Activated CD4-positive, alpha-beta T cell treated with anti-CD3 and anti-CD28 coated beads for 36 hours (primary cell): ENCODE data around the gene PDE11A. TPM values are rescaled to one million over a fixed set of nuclear protein-coding genes. Genes with fewer than 3 reads are reported as not detected.

Experiments used
- ATAC-seq: fragments of 200-7000 bp; cut with Tn5 transposase; one replicate; pipeline ENCODE4 v1.10.0; 2021; ENCODE audit warnings: mild to moderate bottlenecking, moderate library complexity
- CTCF ChIA-PET: fragments of 350-600 bp; sonication (Branson Sonifier 250); formaldehyde crosslinking; loops from one replicate; lab custom pipeline; 2021; ENCODE audit warnings: antibody characterized with exemption; lab: Charles Lee
- POLR2A ChIA-PET: fragments of 350-600 bp; sonication (Branson Sonifier 250); formaldehyde crosslinking; loops from one replicate; lab custom pipeline; 2021; ENCODE audit warnings: antibody characterized with exemption, inconsistent platforms; lab: Charles Lee
- DNase-seq: peaks from one replicate; pipeline ENCODE4 v3.0.0-alpha.2; 2020
- H3K27ac Mint-ChIP-seq: one replicate; pipeline ENCODE4 v1.8.0; 2021; ENCODE audit warnings: mixed read lengths
- H3K27me3 Mint-ChIP-seq: one replicate; pipeline ENCODE4 v1.8.0; 2021; ENCODE audit warnings: mixed read lengths
- H3K36me3 Mint-ChIP-seq: one replicate; pipeline ENCODE4 v1.8.0; 2021; ENCODE audit warnings: low read depth, mixed read lengths
- H3K4me1 Mint-ChIP-seq: one replicate; pipeline ENCODE4 v1.8.0; 2021; ENCODE audit warnings: mixed read lengths
- H3K4me3 Mint-ChIP-seq: one replicate; pipeline ENCODE4 v1.8.0; 2021; ENCODE audit warnings: mild to moderate bottlenecking, moderate library complexity, mixed read lengths
- H3K9me3 Mint-ChIP-seq: one replicate; pipeline ENCODE4 v1.8.0; 2021; ENCODE audit warnings: low read depth, mixed read lengths
- intact Hi-C, 2 experiments: fragments of 100-400 bp; cut with DNase I in 1 of 2; cut with micrococcal nuclease in 1 of 2; formaldehyde crosslinking; loops; one replicate each; pipeline versions ENCODE4 v1.14.2 to v1.15.1; 2022 to 2024; cut with DNase I, micrococcal nuclease
- total RNA-seq, 2 experiments: library from RNA; stranded (reverse); gene quantifications; one replicate each; pipeline ENCODE4 v1.2.3, GENCODE V29; 2021

The PDE11A gene
- total RNA-seq, 2 experiments from 2014 or later, result 0.12 TPM; not detected in 1

DNA sequence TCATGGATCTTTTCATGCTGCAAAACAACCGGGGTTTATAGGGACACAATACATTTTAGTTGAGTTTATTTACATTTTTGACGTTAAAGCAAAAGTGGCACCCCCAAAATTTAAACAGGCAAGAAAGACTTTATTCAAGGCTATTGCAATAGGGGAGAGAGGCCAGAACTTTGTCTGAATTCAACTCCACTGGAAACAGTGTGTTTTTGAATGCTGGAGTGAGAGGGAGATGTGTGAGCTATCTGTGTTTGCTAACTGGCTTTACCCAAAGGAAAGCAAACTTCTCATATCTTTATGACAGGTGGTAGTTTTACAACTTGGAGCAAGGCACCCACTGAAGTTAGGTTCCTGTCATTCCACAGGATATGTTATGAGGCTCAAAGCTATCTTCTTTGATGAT lies 472.6 kb downstream of the PDE11A start:
- CTCF ChIA-PET, result no interaction called here
- no peaks in the 10 kb centered on the region for H3K4me1 Mint-ChIP-seq
- H3K9me3 Mint-ChIP-seq, result no peaks in the 10 kb centered on the region
- H3K27ac Mint-ChIP-seq, result no peak overlapping the region
- H3K27me3 Mint-ChIP-seq, result peaks cover 2% of the 10 kb centered on the region
- H3K4me3 Mint-ChIP-seq, result no peak overlapping the region
- DNase-seq (no peak), ATAC-seq (no peak)
- POLR2A ChIA-PET, result interaction anchor here (0.6 kb wide), 1 partner anchor 208 kb away, joined by 3 read pairs; the partner anchor contains the start of gene AGPS
- H3K36me3 Mint-ChIP-seq, result no peaks in the 10 kb centered on the region
- intact Hi-C loops, result no loop called here

DNA sequence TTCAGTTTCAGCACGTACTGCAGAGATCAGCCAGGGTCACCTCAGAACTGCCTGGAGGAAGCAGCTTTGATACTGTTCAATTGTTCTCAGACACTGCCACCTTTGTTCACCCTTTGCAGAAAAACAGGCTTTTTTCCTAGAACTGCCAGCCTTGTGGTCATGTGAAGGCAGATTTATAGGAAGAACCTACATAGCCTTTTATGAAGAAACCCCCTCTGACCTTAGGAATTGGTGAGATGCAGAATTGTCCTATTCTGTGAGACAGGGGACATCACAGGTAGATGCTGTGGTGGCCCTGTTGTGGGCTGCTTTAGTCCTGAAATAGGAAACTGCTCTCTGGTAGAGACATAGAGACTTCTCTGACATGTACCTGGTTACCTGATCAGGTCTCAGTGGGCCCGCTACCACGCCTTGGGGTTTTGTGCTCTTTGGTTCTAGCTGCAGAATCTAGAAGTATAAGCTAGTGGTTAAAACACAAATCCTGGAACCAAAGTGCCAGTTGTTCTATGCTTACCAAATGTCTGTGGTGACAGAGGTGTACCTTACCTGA lies 473.4 kb downstream of the PDE11A start:
- intact Hi-C loops, result no loop called here
- no peaks in the 10 kb centered on the region for H3K36me3 Mint-ChIP-seq
- H3K27me3 Mint-ChIP-seq, result peaks cover 2% of the 10 kb centered on the region
- H3K4me1 Mint-ChIP-seq, result no peaks in the 10 kb centered on the region
- H3K27ac Mint-ChIP-seq, result no peak overlapping the region
- CTCF ChIA-PET, result no interaction called here
- DNase-seq (no peak), ATAC-seq (no peak)
- no peak overlapping the region for H3K4me3 Mint-ChIP-seq
- no peaks in the 10 kb centered on the region for H3K9me3 Mint-ChIP-seq
- POLR2A ChIA-PET, result no interaction called here

DNA sequence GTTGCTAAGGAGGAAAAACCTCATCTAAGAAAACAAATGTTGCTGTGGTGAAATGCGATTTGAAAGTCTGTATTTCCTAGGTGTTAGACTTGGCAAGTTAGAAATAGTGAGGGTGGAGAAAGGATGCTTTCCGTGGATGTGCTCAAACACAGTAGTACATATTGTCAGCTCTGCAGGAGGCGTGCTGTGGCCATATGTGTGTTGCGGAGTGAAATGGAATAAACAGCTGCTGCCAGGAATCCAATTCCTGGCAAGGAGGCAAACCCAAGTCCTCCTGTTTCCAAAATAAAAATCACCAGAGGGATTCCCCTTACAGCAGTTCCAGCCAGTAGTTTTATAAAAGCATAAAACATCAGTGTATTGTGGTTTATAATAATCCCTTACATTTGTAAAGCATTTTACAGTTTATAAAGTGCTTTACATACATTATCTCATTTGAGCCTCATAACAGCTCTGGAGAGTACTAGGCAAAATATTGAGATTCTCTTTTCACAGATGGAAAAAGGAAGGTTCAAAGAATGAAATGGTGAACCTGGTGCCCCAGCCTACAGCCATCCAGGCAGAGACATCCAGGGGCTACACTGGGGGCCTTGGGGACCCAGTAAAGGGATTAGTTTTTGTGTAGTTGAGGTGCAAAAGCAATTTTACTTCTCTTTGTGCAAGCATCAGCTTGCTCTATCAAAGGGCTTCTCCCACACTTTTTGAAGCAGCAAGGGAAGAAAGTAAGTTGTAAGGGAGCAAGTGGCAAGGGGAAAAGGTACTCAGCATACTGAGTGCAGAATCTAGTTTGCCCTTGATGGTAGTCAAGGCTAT lies 474.0 kb downstream of the PDE11A start:
- Mint-ChIP-seq H3K4me3 (no peak overlapping the region), H3K27ac (no peak overlapping the region), H3K36me3 (no peaks in the 10 kb centered on the region), H3K9me3 (no peaks in the 10 kb centered on the region), H3K27me3 (peaks cover 2% of the 10 kb centered on the region), H3K4me1 (no peaks in the 10 kb centered on the region)
- intact Hi-C loops, result no loop called here
- no peak for DNase-seq
- POLR2A ChIA-PET, result no interaction called here
- no peak for ATAC-seq
- CTCF ChIA-PET, result no interaction called here

DNA sequence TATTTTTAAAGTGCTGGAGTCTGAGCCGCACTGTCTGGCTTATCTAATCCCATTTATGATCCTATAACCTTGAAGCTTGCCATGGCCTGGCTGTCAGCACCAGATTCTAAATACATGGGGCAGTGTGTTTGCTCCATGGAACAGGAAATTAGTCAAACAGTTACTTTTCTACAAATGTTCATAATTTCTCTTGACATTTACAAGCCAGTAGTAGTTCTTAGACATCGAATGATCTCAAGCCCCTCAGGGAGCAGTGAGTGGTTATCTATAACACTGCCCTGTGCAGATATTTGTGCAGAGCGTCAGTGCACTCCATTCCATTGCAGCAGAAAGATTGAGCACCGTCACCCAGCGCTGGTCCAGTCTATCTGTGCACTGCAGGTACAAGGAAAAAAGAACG lies 474.8 kb downstream of the PDE11A start:
- Mint-ChIP-seq H3K27ac (no peak overlapping the region), H3K9me3 (no peaks in the 10 kb centered on the region), H3K4me1 (no peaks in the 10 kb centered on the region), H3K36me3 (no peaks in the 10 kb centered on the region), H3K27me3 (peaks cover 2% of the 10 kb centered on the region), H3K4me3 (no peak overlapping the region)
- ATAC-seq, result no peak
- DNase-seq, result no peak
- ChIA-PET POLR2A (no interaction called here), CTCF (no interaction called here)
- intact Hi-C loops, result no loop called here

DNA sequence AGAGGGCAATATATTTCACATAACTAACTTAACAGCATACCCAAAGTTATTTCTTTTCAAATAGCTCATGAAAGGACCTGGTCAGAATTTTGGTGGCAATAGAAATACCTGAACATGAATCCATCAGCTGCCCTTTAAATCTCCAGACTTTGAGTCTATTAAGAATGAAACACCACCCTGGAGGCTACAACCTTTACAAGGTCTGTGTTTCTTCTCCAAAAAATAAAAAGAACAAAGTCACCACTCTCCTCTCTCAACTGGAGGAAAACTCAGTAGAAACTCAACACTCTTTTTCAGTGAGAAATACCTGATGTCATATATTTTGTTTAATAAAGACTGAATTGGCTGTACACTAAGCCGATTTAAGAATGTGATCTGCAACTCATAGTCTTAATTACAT lies 475.7 kb downstream of the PDE11A start:
- Mint-ChIP-seq H3K4me3 (no peak overlapping the region), H3K27ac (no peak overlapping the region), H3K36me3 (no peaks in the 10 kb centered on the region), H3K9me3 (no peaks in the 10 kb centered on the region), H3K27me3 (peaks cover 2% of the 10 kb centered on the region), H3K4me1 (no peaks in the 10 kb centered on the region)
- ChIA-PET POLR2A (no interaction called here), CTCF (no interaction called here)
- intact Hi-C loops, result no loop called here
- DNase-seq (no peak), ATAC-seq (no peak)

DNA sequence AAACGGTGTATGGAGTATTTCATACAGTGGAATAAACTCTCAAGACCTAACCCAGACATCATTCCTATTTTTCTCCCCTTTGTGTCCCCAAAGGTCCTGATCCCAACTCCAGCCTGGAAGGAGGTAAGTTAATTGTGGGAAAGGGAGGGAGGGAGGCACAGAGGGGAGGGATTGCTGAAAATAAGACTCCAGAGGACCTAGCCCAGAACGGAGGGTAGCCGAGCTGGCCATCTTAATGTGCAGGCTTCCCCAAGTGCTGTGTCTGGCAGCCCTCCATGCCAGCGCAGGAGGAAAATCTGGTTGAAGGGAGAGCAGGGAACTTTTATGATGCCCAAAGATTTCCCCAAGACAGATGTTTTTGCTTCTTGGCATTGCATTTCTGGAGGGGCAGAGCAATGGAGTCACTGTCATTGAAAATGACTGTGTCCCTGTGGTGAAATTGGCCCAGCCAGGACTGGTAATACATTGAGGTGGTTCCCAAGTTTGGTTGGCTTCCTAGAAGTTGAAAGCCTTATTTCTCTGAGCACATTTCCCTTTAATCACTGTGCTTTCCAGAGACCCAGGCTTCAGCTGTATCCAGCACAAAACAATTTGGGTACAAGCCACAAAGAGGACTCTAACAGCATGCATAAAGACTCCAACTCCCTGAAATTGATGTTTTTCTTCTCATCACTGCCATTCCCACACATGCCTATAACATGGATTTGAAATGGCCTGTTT lies 477.3 kb downstream of the PDE11A start:
- Mint-ChIP-seq H3K4me1 (no peaks in the 10 kb centered on the region), H3K36me3 (no peaks in the 10 kb centered on the region), H3K4me3 (no peak overlapping the region), H3K27me3 (peaks cover 2% of the 10 kb centered on the region), H3K27ac (no peak overlapping the region), H3K9me3 (no peaks in the 10 kb centered on the region)
- DNase-seq, result no peak
- ChIA-PET POLR2A (no interaction called here), CTCF (interaction anchor here (0.7 kb wide), 1 partner anchor 112 kb away, joined by 4 read pairs; no protein-coding TSS in a partner anchor)
- intact Hi-C loops, result no loop called here
- ATAC-seq, result no peak

DNA sequence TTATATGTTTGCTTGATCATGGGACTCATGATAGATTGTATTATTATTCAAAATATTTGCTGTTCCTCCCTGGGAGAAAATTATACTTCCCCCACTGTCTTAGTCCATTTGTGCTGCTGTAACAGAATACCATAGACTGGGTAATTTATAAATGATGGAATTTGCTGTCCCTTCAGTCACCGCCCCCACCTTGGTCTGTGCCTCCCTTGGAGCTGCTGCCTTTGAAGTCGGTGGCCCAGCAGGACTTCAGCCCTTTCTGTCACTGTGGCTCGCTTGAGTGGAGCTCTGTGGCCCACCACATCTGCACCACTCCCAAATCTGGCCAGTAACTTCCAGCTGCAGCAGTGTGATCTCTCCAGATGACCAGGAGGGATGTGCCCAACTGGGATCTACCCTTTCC lies 479.2 kb downstream of the PDE11A start:
- H3K27me3 Mint-ChIP-seq, result peaks cover 2% of the 10 kb centered on the region
- ChIA-PET POLR2A (no interaction called here), CTCF (interaction anchor here (0.8 kb wide), 1 partner anchor 9 kb away, joined by 4 read pairs; no protein-coding TSS in a partner anchor)
- no peak for ATAC-seq
- intact Hi-C loops, result no loop called here
- no peak overlapping the region for H3K27ac Mint-ChIP-seq
- H3K4me3 Mint-ChIP-seq, result no peak overlapping the region
- no peak for DNase-seq
- H3K36me3 Mint-ChIP-seq, result no peaks in the 10 kb centered on the region
- H3K4me1 Mint-ChIP-seq, result no peaks in the 10 kb centered on the region
- H3K9me3 Mint-ChIP-seq, result no peaks in the 10 kb centered on the region

DNA sequence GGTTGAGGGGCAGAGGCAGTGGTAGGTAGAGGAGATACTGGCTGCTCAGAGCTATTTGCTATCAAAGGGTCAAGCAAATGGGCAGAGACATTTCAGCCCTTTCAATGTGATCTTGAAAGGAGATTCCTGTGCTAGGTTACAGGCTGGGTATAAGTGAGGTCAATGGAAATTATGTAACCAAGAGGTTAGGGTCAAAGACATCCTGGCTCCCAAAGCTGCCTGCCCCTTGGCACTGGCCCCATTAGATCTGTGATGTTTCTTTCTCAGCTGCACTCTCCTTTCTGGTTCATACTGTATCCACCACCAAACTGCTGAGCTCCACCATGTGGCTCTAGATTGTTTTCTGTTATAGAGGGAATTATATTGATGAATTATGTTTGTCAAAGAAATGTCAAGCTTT lies 479.6 kb downstream of the PDE11A start:
- H3K4me1 Mint-ChIP-seq, result no peaks in the 10 kb centered on the region
- ATAC-seq (no peak), DNase-seq (no peak)
- no peak overlapping the region for H3K27ac Mint-ChIP-seq
- H3K4me3 Mint-ChIP-seq, result no peak overlapping the region
- POLR2A ChIA-PET, result no interaction called here
- no peaks in the 10 kb centered on the region for H3K9me3 Mint-ChIP-seq
- intact Hi-C loops, result no loop called here
- CTCF ChIA-PET, result interaction anchor here (0.8 to 1.5 kb wide), 2 partner anchors 10 to 62 kb away, joined by 3 to 4 read pairs; no protein-coding TSS in a partner anchor
- no peaks in the 10 kb centered on the region for H3K27me3 Mint-ChIP-seq
- no peaks in the 10 kb centered on the region for H3K36me3 Mint-ChIP-seq

DNA sequence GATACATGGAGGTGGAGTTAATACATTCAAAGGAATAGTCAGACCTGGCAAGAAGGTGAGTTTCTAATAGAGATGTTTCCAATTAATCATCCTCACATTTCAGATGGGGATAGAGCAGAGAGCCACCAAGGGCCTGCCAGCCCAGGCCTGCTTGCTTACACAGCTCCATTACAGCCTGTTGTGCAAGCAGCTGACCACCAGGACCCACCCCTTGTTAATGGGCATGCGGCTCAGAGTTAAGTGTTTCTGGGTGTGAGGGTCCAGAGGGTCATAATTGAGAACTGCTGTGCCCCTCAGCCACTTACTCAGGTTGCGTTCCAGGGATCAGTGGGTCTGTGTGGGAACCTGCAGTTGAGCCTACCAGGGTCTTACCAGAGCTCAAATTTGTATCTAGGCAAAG lies 480.2 kb downstream of the PDE11A start:
- no peak overlapping the region for H3K4me3 Mint-ChIP-seq
- H3K36me3 Mint-ChIP-seq, result no peaks in the 10 kb centered on the region
- H3K27me3 Mint-ChIP-seq, result no peaks in the 10 kb centered on the region
- ChIA-PET CTCF (interaction anchor here (1.5 kb wide), 1 partner anchor 61 kb away, joined by 3 read pairs; no protein-coding TSS in a partner anchor), POLR2A (no interaction called here)
- no peak for ATAC-seq
- DNase-seq, result no peak
- H3K4me1 Mint-ChIP-seq, result no peaks in the 10 kb centered on the region
- no peak overlapping the region for H3K27ac Mint-ChIP-seq
- H3K9me3 Mint-ChIP-seq, result no peaks in the 10 kb centered on the region
- intact Hi-C loops, result no loop called here

DNA sequence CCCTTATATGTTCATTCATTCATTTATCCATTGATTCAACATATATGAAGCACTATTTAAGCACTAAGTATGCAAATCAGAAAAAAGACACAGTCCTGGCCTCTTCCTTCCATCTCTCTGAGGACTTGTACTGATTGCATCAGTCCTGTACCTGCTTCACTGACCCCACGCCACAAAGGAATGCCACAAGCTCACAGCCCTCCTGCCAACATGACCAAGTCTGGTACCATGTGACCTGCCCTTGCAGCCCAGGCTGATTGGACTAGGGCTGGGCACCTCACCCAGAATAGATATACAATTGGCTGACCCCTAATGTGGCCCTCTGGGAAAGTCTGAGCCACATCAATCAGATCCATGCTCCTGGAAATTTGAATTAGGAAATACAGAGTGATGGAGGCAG lies 483.4 kb downstream of the PDE11A start:
- H3K27me3 Mint-ChIP-seq, result no peaks in the 10 kb centered on the region
- no peak overlapping the region for H3K4me3 Mint-ChIP-seq
- ChIA-PET CTCF (interaction anchor here (0.7 kb wide), 1 partner anchor 152 kb away, joined by 3 read pairs; no protein-coding TSS in a partner anchor), POLR2A (no interaction called here)
- H3K36me3 Mint-ChIP-seq, result no peaks in the 10 kb centered on the region
- H3K9me3 Mint-ChIP-seq, result no peaks in the 10 kb centered on the region
- DNase-seq (no peak), ATAC-seq (no peak)
- H3K4me1 Mint-ChIP-seq, result no peaks in the 10 kb centered on the region
- no peak overlapping the region for H3K27ac Mint-ChIP-seq
- intact Hi-C loops, result no loop called here

DNA sequence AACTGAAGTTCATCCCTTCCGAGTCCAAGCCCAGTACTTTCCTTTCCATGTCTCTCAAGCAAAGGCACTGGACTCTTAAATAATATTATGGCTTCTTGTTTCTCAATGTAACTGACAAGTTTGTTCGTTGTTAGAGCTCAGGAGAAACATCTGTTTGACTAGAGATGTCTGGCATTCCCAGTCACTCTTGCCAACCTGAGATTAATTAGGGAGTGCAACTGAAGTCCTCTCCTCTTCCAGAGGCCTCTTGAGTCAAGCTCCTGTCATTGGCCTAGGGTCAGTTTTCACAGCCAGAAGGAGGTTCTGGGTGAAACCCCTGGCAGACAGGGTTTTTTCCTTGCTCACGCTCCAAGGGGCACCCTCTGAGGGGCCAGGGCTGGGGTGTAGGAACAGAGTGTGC lies 483.9 kb downstream of the PDE11A start:
- H3K4me3 Mint-ChIP-seq, result no peak overlapping the region
- ChIA-PET CTCF (interaction anchor here (0.7 kb wide), 1 partner anchor 151 kb away, joined by 3 read pairs; no protein-coding TSS in a partner anchor), POLR2A (no interaction called here)
- H3K27me3 Mint-ChIP-seq, result no peaks in the 10 kb centered on the region
- DNase-seq, result no peak
- no peak for ATAC-seq
- H3K9me3 Mint-ChIP-seq, result no peaks in the 10 kb centered on the region
- H3K27ac Mint-ChIP-seq, result no peak overlapping the region
- no peaks in the 10 kb centered on the region for H3K36me3 Mint-ChIP-seq
- H3K4me1 Mint-ChIP-seq, result no peaks in the 10 kb centered on the region
- intact Hi-C loops, result no loop called here
